ENCODE measurements around the gene CYSLTR2.
"Not testable (repeated sequence)": the region's sequence is repeated elsewhere in the genome, so short reads cannot be mapped to it uniquely, and the experiment has no call there.

CYSLTR2 gene

DNA sequence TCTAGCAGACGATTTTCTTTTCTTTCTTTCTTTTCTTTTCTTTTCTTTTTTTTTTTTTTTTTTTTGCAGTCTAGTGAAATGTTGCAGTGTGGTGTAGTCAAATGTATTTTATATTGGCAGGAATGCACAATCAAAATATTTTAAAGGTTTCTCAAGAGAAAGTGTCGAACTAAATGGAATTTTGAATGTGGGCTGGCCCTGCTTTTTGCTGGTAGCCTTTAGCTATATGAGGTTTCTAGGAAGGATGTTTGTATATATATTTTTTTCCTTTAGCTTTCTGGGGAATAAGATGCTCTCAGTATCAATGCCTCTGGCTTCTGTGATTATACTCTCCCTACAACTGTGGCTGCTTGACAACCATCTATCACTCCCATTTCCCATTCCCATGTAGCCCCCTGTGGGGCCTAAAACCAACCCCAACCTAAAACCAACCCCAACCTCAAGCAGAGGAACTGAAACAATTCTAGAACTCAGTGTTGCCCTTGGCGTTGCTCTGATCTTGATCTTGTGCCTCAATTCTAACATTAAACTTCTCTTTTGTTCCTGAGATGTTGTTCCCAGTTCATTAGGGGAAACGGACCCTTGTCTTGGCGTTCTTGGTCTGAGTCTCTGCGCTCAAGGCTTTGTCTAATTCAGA, 27.1 kb downstream of the CYSLTR2 start:
- DNase-seq = no peak
- in situ Hi-C loops (cut with HindIII; ENCODE audit: low pct_ligation_motif_present, low pct_unique_long_range_greater_than_20kb, low sequenced_read_pairs) = no loop called here

DNA sequence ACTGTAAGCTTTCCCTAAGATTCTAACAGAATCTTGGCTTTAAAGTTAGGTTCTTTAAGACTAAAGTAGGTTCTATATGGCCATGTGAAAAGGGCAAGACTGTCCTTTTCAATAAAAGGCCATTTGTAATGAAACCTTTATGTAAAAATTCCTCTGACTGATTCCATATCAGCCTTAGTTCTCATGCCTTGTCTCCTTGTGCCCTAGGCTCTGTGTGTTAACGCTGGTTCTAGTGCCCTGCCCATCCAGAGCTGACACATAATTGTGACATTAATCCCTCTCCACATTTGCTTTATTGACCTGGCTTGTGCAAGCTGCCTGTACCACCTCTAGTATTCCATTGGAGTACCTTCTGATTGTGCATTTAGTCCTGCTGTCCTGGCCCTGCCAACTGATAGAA, 28.2 kb downstream of the CYSLTR2 start:
- no peak for DNase-seq
- in situ Hi-C loops (cut with HindIII; ENCODE audit: low pct_ligation_motif_present, low pct_unique_long_range_greater_than_20kb, low sequenced_read_pairs) = no loop called here

DNA sequence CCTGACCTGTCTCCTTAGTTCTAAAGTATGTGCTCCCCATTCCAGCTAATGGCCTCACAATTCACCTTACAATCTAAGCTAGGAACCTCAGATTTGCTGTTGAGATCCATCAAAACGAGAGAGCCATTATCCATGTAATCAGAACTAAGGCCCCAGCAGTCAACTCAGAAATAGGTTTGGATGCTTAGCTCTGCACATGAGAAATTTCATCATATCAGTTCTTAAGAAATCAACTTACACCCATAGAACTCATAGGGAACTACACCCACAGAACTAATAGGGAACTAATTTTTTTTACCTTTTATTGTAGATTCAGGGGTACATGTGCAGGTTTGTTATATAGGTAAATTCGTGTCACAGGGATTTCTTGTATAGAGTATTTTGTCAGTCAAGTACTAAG, 28.7 kb downstream of the CYSLTR2 start:
- DNase-seq = no peak
- in situ Hi-C loops (cut with HindIII; ENCODE audit: low pct_ligation_motif_present, low pct_unique_long_range_greater_than_20kb, low sequenced_read_pairs) = no loop called here

DNA sequence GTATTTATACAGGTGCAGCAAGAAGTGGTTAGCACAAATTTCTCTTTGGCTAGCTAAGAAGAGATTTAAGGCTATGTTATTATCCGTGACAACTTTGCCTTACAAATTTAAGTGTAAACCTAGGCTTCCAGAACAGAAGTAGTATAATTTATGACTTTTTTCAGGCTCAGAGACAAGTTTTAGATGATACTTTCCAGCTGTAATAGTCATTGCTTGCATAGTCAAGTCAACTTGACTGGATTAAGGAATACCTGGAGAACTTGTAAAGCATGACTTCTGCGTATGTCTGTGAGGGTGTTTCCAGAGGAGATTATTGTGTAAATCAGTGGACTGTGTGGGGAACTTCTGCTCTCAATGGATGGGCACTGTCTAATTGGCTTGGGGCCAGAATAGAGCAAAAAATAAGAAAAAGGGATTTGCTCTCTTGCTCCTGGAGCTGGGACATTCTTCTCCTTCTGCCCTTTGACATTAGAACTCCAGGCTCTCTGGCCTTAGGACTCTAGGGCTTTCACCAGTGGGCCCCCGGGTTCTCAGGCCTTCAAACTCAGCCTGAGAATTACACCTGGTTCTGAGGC, 33.0 kb downstream of the CYSLTR2 start:
- in situ Hi-C loops (cut with HindIII; ENCODE audit: low pct_ligation_motif_present, low pct_unique_long_range_greater_than_20kb, low sequenced_read_pairs) = no loop called here
- DNase-seq = no peak

GRCh38 chr13:48687249-48687648, 33.5 kb downstream of the CYSLTR2 start:
- no peak for DNase-seq
- in situ Hi-C loops (cut with HindIII; ENCODE audit: low pct_ligation_motif_present, low pct_unique_long_range_greater_than_20kb, low sequenced_read_pairs) = no loop called here

DNA sequence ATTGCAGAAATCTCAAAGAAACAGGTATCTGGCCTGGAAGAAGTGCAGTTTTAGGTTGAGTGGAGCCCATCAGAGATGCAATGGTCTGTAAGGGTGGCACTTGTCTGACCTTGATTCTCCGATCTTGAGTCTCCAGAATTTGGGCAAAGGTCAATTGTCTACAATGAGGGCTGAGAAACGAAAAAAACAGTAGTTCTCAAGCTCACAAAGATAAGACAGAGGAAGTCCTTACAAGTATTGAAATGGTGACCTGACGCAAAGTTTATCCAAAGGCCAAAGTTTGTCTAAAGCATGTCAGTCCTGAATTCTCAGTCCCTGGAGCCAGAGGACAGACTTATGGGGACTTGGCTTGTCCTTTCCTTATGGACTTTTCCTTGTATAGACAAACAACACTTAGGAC, 40.3 kb downstream of the CYSLTR2 start:
- no peak for DNase-seq
- in situ Hi-C loops (cut with HindIII; ENCODE audit: low pct_ligation_motif_present, low pct_unique_long_range_greater_than_20kb, low sequenced_read_pairs) = no loop called here

- DNase-seq = no peak
- in situ Hi-C loops (cut with HindIII; ENCODE audit: low pct_ligation_motif_present, low pct_unique_long_range_greater_than_20kb, low sequenced_read_pairs) = no loop called here
Observed at GRCh38 chr13:48695776-48696175, 42.0 kb downstream of the CYSLTR2 start.

GRCh38 chr13:48696676-48697075, 42.9 kb downstream of the CYSLTR2 start:
- in situ Hi-C loops (cut with HindIII; ENCODE audit: low pct_ligation_motif_present, low pct_unique_long_range_greater_than_20kb, low sequenced_read_pairs); DNase-seq: not testable (repeated sequence)

- in situ Hi-C loops (cut with HindIII; ENCODE audit: low pct_ligation_motif_present, low pct_unique_long_range_greater_than_20kb, low sequenced_read_pairs) = no loop called here
- DNase-seq = no peak
Observed at GRCh38 chr13:48707405-48707804, 53.7 kb downstream of the CYSLTR2 start.

- in situ Hi-C loops (cut with HindIII; ENCODE audit: low pct_ligation_motif_present, low pct_unique_long_range_greater_than_20kb, low sequenced_read_pairs) = no loop called here
- no peak for DNase-seq
Observed at GRCh38 chr13:48708764-48709163, 55.0 kb downstream of the CYSLTR2 start.

DNA sequence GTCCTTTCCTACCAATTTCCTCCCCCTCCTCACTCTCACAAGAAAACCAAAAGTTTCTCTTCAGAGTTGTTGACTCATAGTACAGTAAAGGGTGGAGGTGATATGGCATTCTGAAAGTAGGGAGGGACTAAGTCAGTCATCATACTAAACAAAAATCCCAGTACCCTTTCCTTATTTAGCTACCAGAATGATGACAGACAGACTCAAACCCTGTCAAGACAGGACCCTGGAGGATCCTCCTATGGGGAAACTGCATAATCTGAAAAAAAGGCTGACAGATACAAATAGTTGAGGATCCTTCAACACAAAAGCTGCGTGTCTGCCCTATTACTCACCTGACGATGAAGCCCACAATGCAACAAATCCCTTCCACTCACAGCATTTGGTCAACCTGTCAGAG, 55.5 kb downstream of the CYSLTR2 start:
- in situ Hi-C loops (cut with HindIII; ENCODE audit: low pct_ligation_motif_present, low pct_unique_long_range_greater_than_20kb, low sequenced_read_pairs) = no loop called here
- no peak for DNase-seq

GRCh38 chr13:48710160-48710559, 56.4 kb downstream of the CYSLTR2 start:
- in situ Hi-C loops (cut with HindIII; ENCODE audit: low pct_ligation_motif_present, low pct_unique_long_range_greater_than_20kb, low sequenced_read_pairs) = no loop called here
- DNase-seq = no peak

DNA sequence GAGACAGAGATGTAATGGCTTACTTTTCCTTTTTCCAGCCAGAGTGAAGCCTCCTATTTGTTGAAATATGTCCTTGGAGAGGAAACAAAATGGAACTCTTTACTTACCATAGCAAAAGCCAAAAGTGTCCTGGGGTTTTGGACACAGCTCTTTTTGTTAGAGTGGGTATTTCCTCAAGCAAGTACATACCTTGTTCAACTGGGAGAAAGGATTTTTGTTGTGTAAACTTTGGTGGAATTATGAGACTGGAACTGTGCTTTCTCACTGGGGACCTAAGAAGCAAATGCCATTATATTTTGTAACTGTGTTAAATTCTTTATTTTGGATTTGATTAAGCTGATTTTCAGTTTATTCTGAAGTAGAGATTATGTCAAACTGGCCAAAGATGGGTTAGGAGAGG, 58.4 kb downstream of the CYSLTR2 start:
- in situ Hi-C loops (cut with HindIII; ENCODE audit: low pct_ligation_motif_present, low pct_unique_long_range_greater_than_20kb, low sequenced_read_pairs) = no loop called here
- DNase-seq = no peak

- no peak for DNase-seq
- in situ Hi-C loops (cut with HindIII; ENCODE audit: low pct_ligation_motif_present, low pct_unique_long_range_greater_than_20kb, low sequenced_read_pairs) = no loop called here
Observed at GRCh38 chr13:48715977-48716376, 62.2 kb downstream of the CYSLTR2 start.

DNA sequence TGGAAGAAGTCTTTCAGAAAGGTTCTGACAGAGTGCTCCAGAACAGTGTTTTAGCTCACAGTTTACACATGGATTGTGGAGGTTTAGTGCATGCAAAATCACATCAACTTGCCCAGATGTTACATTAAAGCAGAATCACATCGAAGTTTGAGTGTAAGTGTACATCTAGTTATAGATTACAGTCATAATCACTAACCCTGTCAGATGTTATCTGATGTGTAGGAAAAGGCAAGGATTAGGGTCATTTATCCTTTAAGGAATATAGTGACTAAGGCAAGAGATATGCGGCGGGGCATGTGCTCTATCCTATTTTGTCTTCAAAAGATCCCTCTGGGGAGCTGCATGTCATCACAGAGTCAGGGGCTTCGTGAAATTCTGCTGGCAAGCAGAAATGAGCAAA, 66.9 kb downstream of the CYSLTR2 start:
- in situ Hi-C loops (cut with HindIII; ENCODE audit: low pct_ligation_motif_present, low pct_unique_long_range_greater_than_20kb, low sequenced_read_pairs) = no loop called here
- DNase-seq = no peak

DNA sequence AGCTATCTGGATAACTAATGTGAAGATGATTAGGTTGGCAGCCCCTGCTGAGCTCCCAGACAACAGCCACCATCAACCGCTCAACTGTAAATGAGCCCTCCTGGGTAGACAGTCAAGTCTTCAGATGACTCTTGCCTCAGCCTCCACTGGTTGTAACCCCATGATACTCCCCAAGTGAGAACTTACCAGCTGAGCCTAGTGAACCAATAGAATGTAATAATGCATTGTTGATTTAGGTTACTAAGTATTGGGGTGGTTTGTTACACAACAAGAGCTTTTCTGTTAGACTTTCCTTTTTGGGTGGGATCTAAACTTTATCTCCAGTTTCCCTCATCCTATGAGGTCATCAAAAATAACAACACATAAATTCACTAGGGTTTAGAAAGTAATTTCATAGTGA, 69.4 kb downstream of the CYSLTR2 start:
- DNase-seq = no peak
- in situ Hi-C loops (cut with HindIII; ENCODE audit: low pct_ligation_motif_present, low pct_unique_long_range_greater_than_20kb, low sequenced_read_pairs) = no loop called here

DNA sequence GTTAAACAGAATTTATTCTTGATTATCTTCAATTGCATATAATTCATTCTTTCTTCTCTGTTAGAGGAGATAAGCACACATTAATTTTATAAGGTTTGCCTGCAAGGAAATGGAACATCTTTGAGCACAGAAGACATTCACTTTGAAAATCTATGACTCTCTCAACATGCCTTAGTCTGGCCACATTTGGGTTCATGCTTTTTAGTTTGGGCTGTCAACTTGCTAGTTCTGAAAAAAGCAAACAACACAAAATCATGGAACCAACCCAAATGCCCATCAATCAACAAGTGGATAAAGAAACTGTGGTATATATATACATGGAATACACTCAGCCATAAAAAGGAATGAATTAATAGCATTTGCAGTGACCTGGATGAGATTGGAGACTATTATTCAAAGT, 71.5 kb downstream of the CYSLTR2 start:
- in situ Hi-C loops (cut with HindIII; ENCODE audit: low pct_ligation_motif_present, low pct_unique_long_range_greater_than_20kb, low sequenced_read_pairs) = no loop called here
- DNase-seq = no peak

DNA sequence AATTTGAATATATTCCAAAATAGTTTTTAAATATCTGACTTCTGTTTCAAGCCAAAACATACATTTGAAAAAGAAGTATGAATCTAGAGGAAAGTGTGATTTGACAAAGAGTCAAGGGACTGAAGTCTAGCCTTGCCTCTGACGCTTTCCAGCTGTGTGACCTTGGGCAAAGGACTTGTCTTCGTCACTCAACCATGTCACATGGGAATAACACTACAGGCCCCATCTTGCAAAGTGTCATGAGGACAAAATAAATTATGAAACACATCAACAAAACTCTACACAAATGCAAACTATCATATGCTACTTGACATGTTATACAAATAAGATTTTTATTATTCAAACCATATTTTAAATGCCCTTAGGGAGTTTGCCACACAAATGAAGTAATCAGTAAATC, 73.0 kb downstream of the CYSLTR2 start:
- no peak for DNase-seq
- in situ Hi-C loops (cut with HindIII; ENCODE audit: low pct_ligation_motif_present, low pct_unique_long_range_greater_than_20kb, low sequenced_read_pairs) = no loop called here

GRCh38 chr13:48727241-48728011, 73.7 kb downstream of the CYSLTR2 start:
- in situ Hi-C loops (cut with HindIII; ENCODE audit: low pct_ligation_motif_present, low pct_unique_long_range_greater_than_20kb, low sequenced_read_pairs) = no loop called here
- DNase-seq = no peak

- DNase-seq = no peak
- in situ Hi-C loops (cut with HindIII; ENCODE audit: low pct_ligation_motif_present, low pct_unique_long_range_greater_than_20kb, low sequenced_read_pairs) = no loop called here
Observed at GRCh38 chr13:48728226-48728625, 74.5 kb downstream of the CYSLTR2 start.

All from ACHN (cell line).